Activated CD8-positive, alpha-beta T cell treated with anti-CD3 and anti-CD28 coated beads for 36 hours (primary cell): Measurements from ENCODE around the gene WEE2. TPM values are rescaled to one million over a fixed set of nuclear protein-coding genes. Genes with fewer than 3 reads are reported as not detected.
"Not testable (repeated sequence)": the region's sequence is repeated elsewhere in the genome, so short reads cannot be mapped to it uniquely, and the experiment has no call there.

Experiments
- ATAC-seq: fragments of 200-7000 bp; cut with Tn5 transposase; one replicate; pipeline ENCODE4 v1.10.0; 2021; ENCODE audit warnings: mild to moderate bottlenecking, moderate library complexity
- CTCF ChIA-PET: fragments of 350-600 bp; sonication (Branson Sonifier 250); formaldehyde crosslinking; loops from one replicate; lab custom pipeline; 2021; ENCODE audit warnings: antibody characterized with exemption; lab: Charles Lee
- POLR2A ChIA-PET: fragments of 350-600 bp; sonication (Branson Sonifier 250); formaldehyde crosslinking; loops from one replicate; lab custom pipeline; 2021; ENCODE audit warnings: antibody characterized with exemption; lab: Charles Lee
- DNase-seq: peaks from one replicate; pipeline ENCODE4 v3.0.0-alpha.2; 2020
- H3K27ac Mint-ChIP-seq: one replicate; pipeline ENCODE4 v1.8.0; 2021; ENCODE audit warnings: mild to moderate bottlenecking, mixed read lengths
- H3K27me3 Mint-ChIP-seq: one replicate; pipeline ENCODE4 v1.8.0; 2021; ENCODE audit warnings: mixed read lengths
- H3K36me3 Mint-ChIP-seq: one replicate; pipeline ENCODE4 v1.8.0; 2021; ENCODE audit warnings: low read depth, mixed read lengths
- H3K4me1 Mint-ChIP-seq: one replicate; pipeline ENCODE4 v1.8.0; 2021; ENCODE audit warnings: low read depth, mixed read lengths
- H3K4me3 Mint-ChIP-seq: one replicate; pipeline ENCODE4 v1.8.0; 2021; ENCODE audit warnings: mild to moderate bottlenecking, moderate library complexity, mixed read lengths
- H3K9me3 Mint-ChIP-seq: one replicate; pipeline ENCODE4 v1.8.0; 2021; ENCODE audit warnings: mixed read lengths
- intact Hi-C: fragments of 100-400 bp; cut with micrococcal nuclease; formaldehyde crosslinking; loops from one replicate; pipeline ENCODE4 v1.10.0; 2022
- total RNA-seq, 2 experiments: library from RNA; stranded (reverse); gene quantifications; one replicate each; pipeline ENCODE4 v1.2.3, GENCODE V29; 2021
- TF ChIP-seq, protein P1 (sequence below): fragments of 200-600 bp; IDR thresholded peaks from one replicate; pipeline ENCODE4 v1.8.0; 2022; ENCODE audit warnings: antibody characterized with exemption, mild to moderate bottlenecking

Gene WEE2
- total RNA-seq, 2 experiments from 2014 or later, result not detected

DNA sequence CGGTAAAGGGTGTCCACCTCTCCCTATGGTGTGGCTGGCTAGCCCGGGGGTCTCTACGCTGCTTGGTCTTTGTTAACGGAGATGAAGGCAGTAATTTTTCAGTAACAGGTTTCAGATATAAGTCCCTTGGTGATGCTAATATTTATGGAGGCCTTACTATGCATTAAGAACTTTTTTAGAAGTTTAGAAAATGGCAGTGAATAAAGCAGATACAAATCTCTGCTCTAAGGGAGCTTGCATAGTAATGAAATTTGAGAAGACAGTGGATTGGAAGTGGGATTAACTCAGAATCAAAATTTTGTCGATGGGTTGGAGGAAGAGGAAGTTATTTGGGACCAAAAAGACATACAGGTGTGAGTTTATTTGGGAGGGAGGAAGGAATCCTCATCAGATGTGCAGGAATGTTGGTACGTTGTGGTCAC lies 30.4 kb downstream of the WEE2 start:
- ChIA-PET CTCF (interaction anchor here (0.6 to 4.6 kb wide), 24 partner anchors 10 to 734 kb away, joined by 3 to 51 read pairs (median 5); partner anchors contain the start of gene DENND11), POLR2A (interaction anchor here (0.6 to 2.6 kb wide), 16 partner anchors 9 to 1638 kb away, joined by 3 to 13 read pairs (median 3); partner anchors contain the start of genes DENND11, MRPS33 and WEE2)
- Mint-ChIP-seq H3K27me3 (no peaks in the 10 kb centered on the region), H3K36me3 (peaks cover 40% of the 10 kb centered on the region), H3K4me1 (peaks cover 40% of the 10 kb centered on the region), H3K9me3 (no peaks in the 10 kb centered on the region), H3K27ac (peak overlapping the region; percentile 98), H3K4me3 (peak overlapping the region; percentile 99)
- intact Hi-C loops, result loop anchor here (1.0 kb wide), 1 partner anchor 84 kb away; no protein-coding TSS in a partner anchor
- no peak for ATAC-seq
- DNase-seq, result no peak
- TF ChIP-seq, protein P1, sequence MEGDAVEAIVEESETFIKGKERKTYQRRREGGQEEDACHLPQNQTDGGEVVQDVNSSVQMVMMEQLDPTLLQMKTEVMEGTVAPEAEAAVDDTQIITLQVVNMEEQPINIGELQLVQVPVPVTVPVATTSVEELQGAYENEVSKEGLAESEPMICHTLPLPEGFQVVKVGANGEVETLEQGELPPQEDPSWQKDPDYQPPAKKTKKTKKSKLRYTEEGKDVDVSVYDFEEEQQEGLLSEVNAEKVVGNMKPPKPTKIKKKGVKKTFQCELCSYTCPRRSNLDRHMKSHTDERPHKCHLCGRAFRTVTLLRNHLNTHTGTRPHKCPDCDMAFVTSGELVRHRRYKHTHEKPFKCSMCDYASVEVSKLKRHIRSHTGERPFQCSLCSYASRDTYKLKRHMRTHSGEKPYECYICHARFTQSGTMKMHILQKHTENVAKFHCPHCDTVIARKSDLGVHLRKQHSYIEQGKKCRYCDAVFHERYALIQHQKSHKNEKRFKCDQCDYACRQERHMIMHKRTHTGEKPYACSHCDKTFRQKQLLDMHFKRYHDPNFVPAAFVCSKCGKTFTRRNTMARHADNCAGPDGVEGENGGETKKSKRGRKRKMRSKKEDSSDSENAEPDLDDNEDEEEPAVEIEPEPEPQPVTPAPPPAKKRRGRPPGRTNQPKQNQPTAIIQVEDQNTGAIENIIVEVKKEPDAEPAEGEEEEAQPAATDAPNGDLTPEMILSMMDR, result no peak

DNA sequence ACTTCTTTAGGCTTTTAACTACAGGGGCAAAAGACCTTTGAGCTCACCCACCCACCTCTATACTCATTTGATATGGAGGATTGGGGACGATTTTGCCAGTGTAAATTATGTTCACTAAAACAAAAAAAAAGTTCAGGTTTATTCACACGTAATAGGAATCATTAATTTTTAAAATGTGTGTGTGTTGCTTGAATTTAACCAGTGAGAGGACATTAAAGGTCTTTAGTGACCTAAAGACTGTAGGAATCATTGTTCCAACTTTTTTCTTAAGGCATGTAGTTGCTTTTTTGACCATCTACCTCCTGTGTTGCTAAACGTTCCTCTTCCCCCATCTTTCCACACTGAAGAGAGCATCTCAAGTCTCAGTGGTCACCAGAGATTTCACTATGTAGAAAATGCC lies 31.1 kb downstream of the WEE2 start:
- no peak for ATAC-seq
- TF ChIP-seq, protein P1, result no peak
- intact Hi-C loops, result no loop called here
- H3K9me3 Mint-ChIP-seq, result no peaks in the 10 kb centered on the region
- H3K27me3 Mint-ChIP-seq, result no peaks in the 10 kb centered on the region
- H3K4me3 Mint-ChIP-seq, result peak overlapping the region; percentile 99
- peak overlapping the region; percentile 78 for H3K27ac Mint-ChIP-seq
- DNase-seq, result no peak
- CTCF ChIA-PET, result interaction anchor here (1.0 to 4.6 kb wide), 7 partner anchors 10 to 85 kb away, joined by 3 to 51 read pairs (median 17); partner anchors contain the start of gene DENND11
- peaks cover 39% of the 10 kb centered on the region for H3K4me1 Mint-ChIP-seq
- H3K36me3 Mint-ChIP-seq, result peaks cover 47% of the 10 kb centered on the region
- POLR2A ChIA-PET, result interaction anchor here (0.6 to 2.6 kb wide), 4 partner anchors 9 to 1343 kb away, joined by 3 to 13 read pairs (median 4); partner anchors contain the start of gene DENND11

DNA sequence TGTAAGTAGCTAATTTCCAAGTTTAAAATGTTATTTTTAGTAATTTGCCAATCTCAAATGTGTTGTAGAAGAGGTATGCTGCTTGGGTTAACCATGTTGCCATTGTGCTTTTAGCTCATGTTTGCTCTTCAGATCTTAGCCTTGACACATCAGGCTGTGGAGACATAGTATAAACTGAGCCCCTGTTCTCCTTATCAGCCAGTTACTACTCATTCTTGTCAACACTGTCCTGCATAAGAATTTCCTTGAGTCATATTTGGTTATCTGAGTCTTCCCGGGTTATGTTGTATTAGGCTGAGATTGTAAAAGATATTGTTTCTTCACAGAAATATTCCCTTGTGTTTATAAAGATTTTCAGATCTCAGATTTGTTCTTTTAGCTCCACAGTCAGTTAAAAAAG lies 34.1 kb downstream of the WEE2 start:
- Mint-ChIP-seq H3K4me1 (peaks cover 33% of the 10 kb centered on the region), H3K27me3 (no peaks in the 10 kb centered on the region), H3K9me3 (no peaks in the 10 kb centered on the region), H3K36me3 (peaks cover 62% of the 10 kb centered on the region), H3K27ac (peak overlapping the region; percentile 50), H3K4me3 (no peak overlapping the region)
- intact Hi-C loops, result no loop called here
- ChIA-PET POLR2A (interaction anchor here (0.6 to 1.2 kb wide), 4 partner anchors 18 to 56 kb away, joined by 3 to 7 read pairs (median 4); partner anchors contain the start of gene DENND11), CTCF (interaction anchor here (0.9 to 1.9 kb wide), 3 partner anchors 10 to 27 kb away, joined by 3 to 7 read pairs (median 3); no protein-coding TSS in a partner anchor)
- ATAC-seq (no peak), DNase-seq (no peak)
- TF ChIP-seq, protein P1, result no peak

DNA sequence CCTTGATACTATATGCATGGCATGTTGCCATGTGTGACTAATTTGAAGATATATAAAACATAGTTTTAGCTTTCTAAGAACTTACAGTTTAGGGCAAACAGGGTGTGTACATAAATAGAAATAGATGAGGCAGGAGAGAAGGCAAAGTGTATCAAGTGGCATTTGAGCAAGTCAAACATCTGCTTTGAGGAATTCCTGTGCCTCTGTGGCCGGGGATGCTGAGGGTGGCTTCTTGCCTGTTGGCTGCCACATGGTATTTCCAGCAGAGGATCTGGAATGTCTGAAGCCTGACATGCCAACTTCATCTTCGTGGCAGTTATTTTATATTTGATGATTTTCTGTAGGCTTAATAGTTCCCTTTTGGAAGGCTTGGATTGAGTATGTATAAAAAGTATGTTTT lies 36.0 kb downstream of the WEE2 start:
- H3K27ac Mint-ChIP-seq, result no peak overlapping the region
- peaks cover 64% of the 10 kb centered on the region for H3K36me3 Mint-ChIP-seq
- CTCF ChIA-PET, result no interaction called here
- H3K4me3 Mint-ChIP-seq, result no peak overlapping the region
- DNase-seq (no peak), ATAC-seq (no peak)
- H3K4me1 Mint-ChIP-seq, result peaks cover 30% of the 10 kb centered on the region
- TF ChIP-seq, protein P1, result no peak
- no peaks in the 10 kb centered on the region for H3K27me3 Mint-ChIP-seq
- POLR2A ChIA-PET, result interaction anchor here (0.7 kb wide), 1 partner anchor 93 kb away, joined by 3 read pairs; no protein-coding TSS in a partner anchor
- intact Hi-C loops, result no loop called here
- H3K9me3 Mint-ChIP-seq, result no peaks in the 10 kb centered on the region

DNA sequence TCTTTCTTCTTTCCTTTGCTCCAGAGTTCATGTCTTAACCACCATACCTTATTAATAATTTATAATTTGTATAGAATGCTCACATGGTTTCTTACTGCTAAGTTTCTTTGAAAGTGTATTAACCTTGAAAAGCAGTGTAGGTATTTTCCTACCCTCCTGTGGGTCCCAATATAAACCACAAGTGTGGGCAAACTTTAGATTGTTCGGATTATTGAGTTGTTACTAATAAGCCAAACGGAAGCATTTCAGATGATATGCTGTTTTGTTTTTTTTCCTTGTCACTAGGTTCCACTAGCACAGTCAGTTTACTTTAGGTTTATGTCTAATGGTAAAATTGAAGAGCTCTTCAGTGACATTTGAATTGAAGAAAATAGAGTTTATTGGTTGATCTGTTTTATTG lies 40.2 kb downstream of the WEE2 start:
- DNase-seq (no peak), ATAC-seq (no peak)
- ChIA-PET POLR2A (interaction anchor here (1.1 kb wide), 1 partner anchor 10 kb away, joined by 3 read pairs; no protein-coding TSS in a partner anchor), CTCF (interaction anchor here (1.5 kb wide), 1 partner anchor 229 kb away, joined by 3 read pairs; no protein-coding TSS in a partner anchor)
- no peaks in the 10 kb centered on the region for H3K27me3 Mint-ChIP-seq
- H3K9me3 Mint-ChIP-seq, result peaks cover 21% of the 10 kb centered on the region
- peaks cover 74% of the 10 kb centered on the region for H3K36me3 Mint-ChIP-seq
- intact Hi-C loops, result no loop called here
- H3K4me1 Mint-ChIP-seq, result peaks cover 3% of the 10 kb centered on the region
- H3K27ac Mint-ChIP-seq, result no peak overlapping the region
- H3K4me3 Mint-ChIP-seq, result no peak overlapping the region
- TF ChIP-seq, protein P1, result no peak

DNA sequence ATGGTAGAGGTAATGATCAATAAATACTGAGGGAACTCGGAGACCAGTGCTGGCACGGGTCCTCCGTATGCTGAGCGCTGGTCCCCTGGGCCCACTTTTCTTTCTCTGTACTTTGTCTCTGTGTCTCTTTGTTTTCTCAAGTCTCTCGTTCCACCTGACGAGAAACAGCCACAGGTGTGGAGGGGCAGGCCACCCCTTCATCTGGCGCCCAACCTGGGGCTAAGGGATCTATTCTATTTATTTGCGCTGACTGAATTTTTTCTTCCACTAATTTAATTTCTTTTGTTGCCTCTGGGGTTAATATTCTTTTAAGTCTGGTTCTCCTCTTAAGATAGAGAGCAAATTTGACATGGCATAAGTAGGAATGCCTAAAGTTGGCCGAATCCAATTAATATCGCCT lies 43.8 kb downstream of the WEE2 start:
- peak; percentile 15 for DNase-seq
- H3K9me3 Mint-ChIP-seq, result peaks cover 21% of the 10 kb centered on the region
- CTCF ChIA-PET, result interaction anchor here (0.6 to 1.0 kb wide), 3 partner anchors 10 to 31 kb away, joined by 3 to 6 read pairs (median 3); partner anchors contain the start of gene SSBP1
- H3K36me3 Mint-ChIP-seq, result peaks cover 75% of the 10 kb centered on the region
- POLR2A ChIA-PET, H3K4me1 Mint-ChIP-seq, intact Hi-C loops, H3K4me3 Mint-ChIP-seq, H3K27me3 Mint-ChIP-seq, H3K27ac Mint-ChIP-seq, ATAC-seq: not testable (repeated sequence)
